Neural cell (in vitro differentiated cells): ENCODE results near the gene BICC1.

Experiments
- CTCF ChIP-seq: fragments of 450-650 bp; IDR thresholded peaks from 2 replicates; pipeline ENCODE4 v1.5.1; 2014; ENCODE audit warnings: antibody characterized with exemption, mild to moderate bottlenecking, moderate library complexity; ENCODE audit not compliant: poor library complexity, severe bottlenecking
- POLR2AphosphoS5 ChIP-seq: IDR thresholded peaks from 2 replicates; pipeline ENCODE4 v1.6.1; 2012
- RAD21 ChIP-seq: fragments of 450-650 bp; conservative IDR thresholded peaks from 2 replicates; pipeline ENCODE4 v1.6.1; 2014; ENCODE audit warnings: antibody characterized with exemption, mild to moderate bottlenecking, moderate library complexity
- SMC3 ChIP-seq: fragments of 450-650 bp; conservative IDR thresholded peaks from 2 replicates; pipeline ENCODE4 v1.6.1; 2014; ENCODE audit warnings: antibody characterized with exemption, mild to moderate bottlenecking, moderate library complexity; ENCODE audit not compliant: poor library complexity

GRCh38 chr10:58785354-58785753, 272.7 kb downstream of the BICC1 start:
- TF ChIP-seq CTCF (no peak), RAD21 (no peak), POLR2AphosphoS5 (no peak), SMC3 (no peak)
